Kidney (tissue), 14 donors: ENCODE measurements around the gene ANKRD17. TPM values are rescaled to one million over a fixed set of nuclear protein-coding genes. Genes with fewer than 3 reads are reported as not detected.

Experiments used
- DNase-seq, 5 donors: peaks; one replicate each; pipeline ENCODE4 v3.0.0-alpha.2; 2013 to 2020
- FAIRE-seq: peaks from 2 replicates; lab custom pipeline; 2012; peaks lifted over from hg19 to GRCh38; lab: Jason Lieb, UNC
- H3K27ac ChIP-seq, 2 donors: one replicate each; pipeline ENCODE4 v1.7.0; 2013; ENCODE audit warnings: low read depth in 2 of 2, low read length in 2 of 2, inconsistent platforms in 1 of 2
- H3K27me3 ChIP-seq: one replicate; pipeline ENCODE4 v1.7.1; 2013; ENCODE audit warnings: low read length, inconsistent platforms; ENCODE audit not compliant: control insufficient read depth, insufficient read depth
- H3K36me3 ChIP-seq, 3 donors: one replicate each; pipeline versions ENCODE4 v1.7.0 to v1.7.1; 2013; ENCODE audit warnings: low read length in 3 of 3, control low read depth in 1 of 3, inconsistent platforms in 1 of 3; ENCODE audit not compliant: insufficient read depth in 3 of 3, control insufficient read depth in 2 of 3
- H3K4me1 ChIP-seq, 3 donors: one replicate each; pipeline versions ENCODE4 v1.7.0 to v1.7.1; 2013; ENCODE audit warnings: low read length in 3 of 3, inconsistent platforms in 1 of 3, low read depth in 1 of 3; ENCODE audit not compliant: control insufficient read depth in 2 of 3, insufficient read depth in 2 of 3
- H3K4me3 ChIP-seq, 3 donors: one replicate each; pipeline versions ENCODE4 v1.7.0 to v1.8.1; 2013; ENCODE audit warnings: low read length in 3 of 3, control low read depth in 1 of 3, inconsistent platforms in 1 of 3
- H3K9ac ChIP-seq, 3 donors: one replicate each; pipeline versions ENCODE4 v1.7.0 to v1.7.1; 2013; ENCODE audit warnings: low read length in 3 of 3, control low read depth in 1 of 3, inconsistent platforms in 1 of 3
- H3K9me3 ChIP-seq, 3 donors: one replicate each; pipeline versions ENCODE4 v1.7.0 to v1.7.1; 2013; ENCODE audit warnings: low read length in 3 of 3, control low read depth in 1 of 3, inconsistent platforms in 1 of 3; ENCODE audit not compliant: control insufficient read depth in 2 of 3, insufficient read depth in 1 of 3
- CTCF ChIP-seq: IDR thresholded peaks from 3 replicates; pipeline ENCODE4 v1.5.1; 2012; ENCODE audit warnings: mild to moderate bottlenecking, moderate library complexity, borderline replicate concordance; ENCODE audit not compliant: insufficient read depth; ENCODE audit errors: extremely low read depth
- intact Hi-C: fragments of 100-400 bp; cut with DNase I; formaldehyde crosslinking; loops from one replicate; pipeline ENCODE4 v1.11.1; 2022
- polyA plus RNA-seq: library from polyadenylated mRNA; stranded (reverse); fragments of 350-450 nt; fragmentation: Illumina TruSeq; extraction: RNeasy Lipid Tissue Mini Kit (QIAGEN cat#74804); gene quantifications from one replicate; pipeline ENCODE4 v1.2.3, GENCODE V29; 2014; ENCODE audit warnings: low read depth, low replicate concordance; ENCODE audit not compliant: insufficient read depth
- total RNA-seq: library from RNA; stranded (reverse); fragmentation: NEBNext Ultra II Directional; extraction: Animal tissue kit (Norgen Biotek cat#: 25700); gene quantifications from one replicate; pipeline ENCODE4 v1.2.1, GENCODE V29; 2021
- donor health status: control.
- donor health status: control.
- donor health status: control.
- donor health status: control.
- donor health status: control.
- donor health status: DM: yes; HTN: yes; CAD: no.
- donor health status: Normal renal cell carcinoma (clear cell type).

Gene ANKRD17
- total and polyA plus RNA-seq, 2 donors from 2014 or later, result 13.3 to 67.7 TPM

GRCh38 chr4:73197220-73197619, 61.4 kb downstream of the ANKRD17 start:
- Histone ChIP-seq H3K4me1 (peaks cover 0 to 5% (median 0%) of the 10 kb centered on the region in 3 donors), H3K27ac (no peak overlapping the region), H3K36me3 (no peaks in the 10 kb centered on the region), H3K9ac (no peak overlapping the region), H3K4me3 (no peak overlapping the region), H3K9me3 (no peaks in the 10 kb centered on the region), H3K27me3 (no peaks in the 10 kb centered on the region)
- DNase-seq, result no peak
- TF ChIP-seq CTCF, result no peak
- intact Hi-C loops, result no loop called here
- no peak for FAIRE-seq

- no peak for DNase-seq
Measured at GRCh38 chr4:73194064-73194463, 64.5 kb downstream of the ANKRD17 start.

GRCh38 chr4:73193659-73194058, 64.9 kb downstream of the ANKRD17 start:
- DNase-seq, result no peak
- no peaks in the 10 kb centered on the region for H3K9me3 ChIP-seq
- no peaks in the 10 kb centered on the region for H3K36me3 ChIP-seq

More at GRCh38 chr4:73194064-73194463, 64.5 kb downstream of the ANKRD17 start:
- no peaks in the 10 kb centered on the region for H3K4me1 ChIP-seq
- TF ChIP-seq CTCF, result no peak
- FAIRE-seq, result no peak
- H3K27ac ChIP-seq, result no peak overlapping the region
- no peaks in the 10 kb centered on the region for H3K9me3 ChIP-seq
- H3K4me3 ChIP-seq, result no peak overlapping the region
- H3K36me3 ChIP-seq, result no peaks in the 10 kb centered on the region
- intact Hi-C loops, result no loop called here
- H3K9ac ChIP-seq, result no peak overlapping the region
- no peaks in the 10 kb centered on the region for H3K27me3 ChIP-seq

More at GRCh38 chr4:73193659-73194058, 64.9 kb downstream of the ANKRD17 start:
- Histone ChIP-seq H3K4me3 (no peak overlapping the region), H3K27ac (no peak overlapping the region), H3K9ac (no peak overlapping the region), H3K4me1 (no peaks in the 10 kb centered on the region), H3K27me3 (no peaks in the 10 kb centered on the region)
- FAIRE-seq, result no peak
- intact Hi-C loops, result no loop called here
- TF ChIP-seq CTCF, result no peak
